Mucosa of gallbladder (tissue), 1 donor: ENCODE results near the gene C12orf42. TPM values are rescaled to one million over a fixed set of nuclear protein-coding genes. Genes with fewer than 3 reads are reported as not detected.
"Not testable (repeated sequence)": the region's sequence is repeated elsewhere in the genome, so short reads cannot be mapped to it uniquely, and the experiment has no call there.

ENCODE experiments used
- DNase-seq: peaks from one replicate; pipeline ENCODE4 v3.0.0-alpha.2; 2020; ENCODE audit warnings: low spot score
- total RNA-seq: library from RNA; stranded (reverse); gene quantifications from one replicate; pipeline ENCODE4 v1.2.1, GENCODE V29; 2021
- donor health status: DM: no; HTN: no; CAD: no.

Gene C12orf42
- total RNA-seq, 1 donor from 2014 or later = not detected

DNA sequence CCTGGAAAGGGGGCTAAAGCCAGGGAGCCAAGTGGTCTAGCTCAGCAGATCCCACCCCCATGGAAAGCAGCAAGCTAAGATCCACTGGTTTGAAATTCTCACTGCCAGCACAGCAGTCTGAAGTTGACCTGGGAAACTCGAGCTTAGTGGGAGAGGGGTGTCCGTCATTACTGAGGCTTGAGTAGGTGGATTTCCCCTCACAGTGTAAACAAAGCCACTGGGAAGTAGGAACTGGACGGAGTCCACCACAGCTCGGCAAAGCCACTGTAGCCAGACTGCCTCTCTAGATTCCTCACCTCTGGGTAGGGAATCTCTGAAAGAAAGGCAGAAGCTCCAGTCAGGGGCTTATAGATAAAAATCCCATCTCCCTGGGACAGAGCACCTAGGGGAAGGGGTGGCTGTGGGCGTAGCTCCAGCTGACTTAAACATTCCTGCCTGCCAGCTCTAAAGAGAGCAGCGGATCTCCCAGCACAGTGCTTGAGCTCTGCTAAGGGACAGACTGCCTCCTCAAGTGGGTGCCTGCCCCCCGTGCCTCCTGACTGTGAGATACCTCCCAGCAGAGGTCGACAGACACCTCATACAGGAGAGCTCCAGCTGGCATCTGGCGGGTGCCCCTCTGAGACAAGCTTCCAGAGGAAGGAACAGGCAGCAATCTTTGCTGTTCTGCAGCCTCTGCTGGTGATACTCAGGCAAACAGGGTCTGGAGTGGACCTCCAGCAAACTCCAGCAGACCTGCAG lies 70.8 kb downstream of the C12orf42 start:
- DNase-seq = not testable (repeated sequence)

DNA sequence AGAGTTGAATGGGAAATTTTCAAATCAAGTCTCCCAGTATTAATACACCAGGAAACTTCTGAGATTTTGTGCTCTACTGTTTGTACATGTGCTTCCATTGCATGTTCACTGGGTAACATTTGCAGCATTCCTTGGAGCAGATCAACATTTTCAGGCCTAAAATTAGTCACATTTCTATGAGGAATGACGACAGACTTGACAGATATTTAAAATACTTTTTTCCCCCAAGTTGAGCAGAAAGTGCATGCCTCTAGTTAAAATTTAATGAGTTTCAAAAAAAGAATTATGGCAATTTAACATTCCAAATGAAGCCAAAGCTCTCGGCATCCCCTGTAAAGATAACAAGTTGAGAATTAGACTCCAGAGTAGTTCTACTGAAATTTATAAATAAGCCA lies 72.3 kb downstream of the C12orf42 start:
- no peak for DNase-seq

DNA sequence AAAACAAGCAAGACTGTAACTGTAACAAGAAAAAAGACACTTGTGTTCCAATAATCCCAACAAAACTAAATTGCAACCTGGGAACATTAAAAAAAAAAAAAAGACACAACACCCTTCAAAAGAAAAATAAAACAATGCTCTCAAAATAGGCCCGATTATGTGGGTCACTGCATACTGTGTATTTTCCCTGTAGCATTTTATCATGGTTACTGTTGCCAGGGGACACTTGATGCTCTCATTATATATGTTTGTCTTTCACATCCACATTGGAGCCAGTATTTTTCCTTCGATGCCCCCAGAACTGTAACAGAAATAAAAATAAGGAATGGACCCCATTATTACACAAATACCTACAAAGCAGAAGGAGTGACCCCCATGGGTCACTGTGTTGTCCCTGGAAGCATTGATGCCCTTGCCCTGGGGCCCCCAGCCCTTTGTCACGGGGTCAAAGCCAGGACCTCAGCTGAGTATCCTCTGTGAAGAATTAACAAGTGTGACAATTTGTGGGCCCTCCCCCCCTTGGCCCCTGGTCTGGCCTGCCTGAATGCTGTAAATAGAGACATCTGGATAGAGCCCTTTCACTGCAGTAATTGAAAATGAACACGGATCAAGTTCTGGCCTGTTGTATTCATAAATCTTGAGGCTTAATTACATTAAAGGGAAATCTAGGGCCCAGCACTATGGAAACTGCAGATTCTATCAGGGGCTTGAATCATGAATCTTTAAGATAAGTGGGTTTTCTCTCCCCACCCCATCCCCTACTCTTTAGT lies 72.8 kb downstream of the C12orf42 start:
- no peak for DNase-seq

- no peak for DNase-seq
Observed at GRCh38 chr12:103422328-103422727, 73.4 kb downstream of the C12orf42 start.

DNA sequence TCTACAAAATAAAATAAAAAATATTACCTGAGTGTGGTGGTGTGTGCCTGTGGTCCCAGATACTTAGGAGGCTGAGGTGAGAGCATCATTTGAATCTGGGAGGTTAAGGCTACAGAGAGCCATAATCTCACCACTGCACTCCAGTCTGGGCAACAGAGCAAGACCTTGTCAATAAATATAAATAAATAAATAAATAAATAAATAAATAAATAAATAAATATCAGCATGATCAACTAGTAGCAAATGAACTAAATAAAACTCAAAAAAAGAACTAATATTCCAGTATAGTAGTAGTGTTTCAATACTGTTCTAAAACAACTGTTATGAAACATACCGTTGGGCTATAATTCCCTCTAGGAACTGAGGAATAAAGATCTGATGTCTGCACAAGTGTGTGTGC lies 74.4 kb downstream of the C12orf42 start:
- no peak for DNase-seq

- no peak for DNase-seq
Observed at GRCh38 chr12:103415681-103416080, 80.1 kb downstream of the C12orf42 start.

DNA sequence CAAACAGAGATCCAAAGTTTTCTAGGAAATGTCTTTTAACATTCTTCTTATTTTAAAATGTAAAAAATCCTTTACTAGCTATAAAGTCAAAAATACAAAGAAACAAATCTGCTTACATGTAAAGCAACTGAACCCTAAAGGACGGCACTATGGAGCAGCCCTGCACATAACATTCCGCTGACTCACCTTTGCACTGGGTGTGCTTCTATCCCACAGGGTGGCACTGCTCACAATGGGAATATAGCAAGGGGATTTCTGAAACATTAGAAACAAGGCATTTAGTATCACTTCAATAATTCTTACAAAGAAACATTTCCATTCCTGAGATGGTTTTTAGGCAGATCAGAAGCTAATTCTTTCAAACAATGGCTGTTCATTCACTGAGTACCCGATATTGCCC lies 94.3 kb downstream of the C12orf42 start:
- DNase-seq = no peak

- no peak for DNase-seq
Observed at GRCh38 chr12:103399986-103400385, 95.8 kb downstream of the C12orf42 start.

GRCh38 chr12:103397536-103397935 lies 98.2 kb downstream of the C12orf42 start:
- DNase-seq = no peak

DNA sequence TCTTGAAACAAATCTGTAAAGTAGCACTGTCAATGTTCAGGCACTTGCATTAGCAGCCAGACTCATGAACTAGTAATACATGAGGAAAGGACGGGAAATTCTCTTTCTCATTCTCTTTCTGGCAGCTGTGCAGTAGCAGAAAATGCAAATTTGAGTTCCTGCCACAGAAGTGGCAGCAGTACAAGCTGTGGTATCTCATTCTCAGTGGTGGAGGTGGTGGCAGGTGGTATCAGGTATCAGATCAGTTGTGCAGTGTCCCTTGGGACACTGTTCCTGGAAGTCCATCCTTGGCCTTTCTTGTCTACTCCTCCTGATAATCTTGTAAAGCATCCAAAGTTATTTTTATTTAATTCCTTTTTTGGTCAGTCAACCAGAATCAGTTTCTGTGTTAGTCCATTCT lies 103.0 kb downstream of the C12orf42 start:
- no peak for DNase-seq

GRCh38 chr12:103391103-103391502 lies 104.7 kb downstream of the C12orf42 start:
- DNase-seq = no peak

- DNase-seq = no peak
Observed at GRCh38 chr12:103387385-103387784, 108.4 kb downstream of the C12orf42 start.

GRCh38 chr12:103386451-103386850 lies 109.3 kb downstream of the C12orf42 start:
- DNase-seq = no peak

- no peak for DNase-seq
Observed at GRCh38 chr12:103382736-103383346, 112.9 kb downstream of the C12orf42 start.

GRCh38 chr12:103382119-103382518 lies 113.6 kb downstream of the C12orf42 start:
- DNase-seq = no peak

DNA sequence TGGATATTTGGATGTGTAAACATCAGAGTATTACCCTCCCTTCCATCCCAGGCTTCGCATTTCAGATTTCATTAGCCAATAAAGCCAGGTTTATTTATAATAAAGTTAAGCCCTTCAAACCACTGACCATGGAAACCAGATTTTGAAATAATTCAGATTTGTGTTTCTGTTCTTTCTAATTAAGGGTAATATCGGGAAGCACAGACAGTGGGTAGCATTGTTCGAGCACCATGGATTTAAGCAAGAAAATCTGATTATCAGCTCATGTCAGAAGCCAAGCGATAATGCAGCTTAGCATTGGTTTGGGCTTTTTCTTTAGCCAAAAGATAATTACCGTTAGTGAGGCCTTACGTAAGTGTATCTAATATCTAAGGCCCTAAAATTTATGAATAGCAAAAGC lies 116.1 kb downstream of the C12orf42 start:
- no peak for DNase-seq

DNA sequence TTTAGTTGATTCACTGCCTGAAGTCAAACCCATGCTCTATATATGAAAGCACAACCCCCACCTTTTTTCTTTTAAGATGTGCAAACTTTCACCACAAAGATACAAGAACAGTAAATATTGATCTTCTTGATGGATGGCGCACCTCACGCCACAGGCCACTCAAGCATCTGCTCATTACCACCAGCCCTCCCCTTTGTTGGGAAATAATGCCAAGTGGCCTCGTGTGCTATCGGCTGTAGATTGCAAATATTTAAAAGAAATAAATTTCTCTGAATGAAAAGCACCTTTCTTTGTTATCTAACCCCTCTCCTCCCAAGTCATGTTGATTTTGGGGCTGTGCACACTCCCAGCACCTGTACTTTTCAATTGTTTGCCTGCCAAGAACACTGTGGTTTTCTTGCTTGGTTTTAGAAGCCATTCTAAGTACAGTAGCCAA lies 122.7 kb downstream of the C12orf42 start:
- DNase-seq = no peak

- no peak for DNase-seq
Observed at GRCh38 chr12:103369929-103370328, 125.8 kb downstream of the C12orf42 start.

GRCh38 chr12:103368167-103368566 lies 127.6 kb downstream of the C12orf42 start:
- no peak for DNase-seq

DNA sequence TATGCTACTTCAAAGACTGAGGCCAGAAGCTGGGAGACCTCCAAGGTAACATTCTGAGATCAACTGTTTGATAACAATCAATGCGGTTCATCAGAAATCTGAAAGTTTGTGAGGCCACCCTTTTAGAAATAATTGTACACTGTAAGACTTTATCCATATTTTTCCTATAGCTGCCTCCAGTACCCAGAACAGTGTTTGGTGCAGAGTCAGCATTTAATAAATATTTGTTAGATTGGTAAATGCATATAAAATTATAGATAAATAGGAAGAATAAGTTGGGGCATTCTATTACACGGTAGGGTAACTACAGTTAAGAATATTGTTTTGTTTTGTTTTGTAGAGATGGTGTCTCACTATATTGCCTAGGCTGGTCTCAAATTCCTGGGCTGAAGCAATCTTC lies 141.4 kb downstream of the C12orf42 start:
- no peak for DNase-seq

DNA sequence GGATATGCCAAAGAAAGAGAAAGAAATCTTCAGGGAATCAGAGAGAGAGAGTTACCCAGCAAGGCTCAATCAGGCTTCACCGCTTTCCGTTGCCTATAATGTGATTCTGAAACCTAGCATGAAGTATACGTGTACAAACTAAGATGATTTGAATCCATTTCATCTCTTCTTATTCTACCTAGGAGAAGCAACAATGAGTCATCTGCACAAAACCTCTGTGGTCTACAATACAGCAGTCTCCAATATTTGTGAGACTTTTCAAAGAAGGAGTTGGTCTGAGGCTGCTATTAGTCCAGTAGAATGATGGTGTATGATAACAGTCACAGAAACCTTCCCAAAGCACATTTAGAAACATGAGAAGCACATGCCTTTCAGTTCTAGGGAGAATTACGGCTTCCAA lies 141.9 kb downstream of the C12orf42 start:
- DNase-seq = no peak

GRCh38 chr12:103350116-103350515 lies 145.7 kb downstream of the C12orf42 start:
- no peak for DNase-seq

GRCh38 chr12:103348935-103349334 lies 146.8 kb downstream of the C12orf42 start:
- DNase-seq = no peak
